Epidermal melanocyte (primary cell): ENCODE results near the gene ZNF273.
"Not testable (repeated sequence)": the region's sequence is repeated elsewhere in the genome, so short reads cannot be mapped to it uniquely, and the experiment has no call there.

Experiments
- DNase-seq: peaks from one replicate; pipeline ENCODE4 v3.0.0; 2011; ENCODE audit warnings: low spot score; ENCODE audit not compliant: insufficient read length

Gene ZNF273

GRCh38 chr7:64888901-64889685 lies 14.0 kb upstream of the ZNF273 start:
- DNase-seq: no peak

GRCh38 chr7:64889686-64890162 lies 13.3 kb upstream of the ZNF273 start:
- DNase-seq: no peak

- DNase-seq: not testable (repeated sequence)
Measured at GRCh38 chr7:64890273-64890672, 12.8 kb upstream of the ZNF273 start.

- DNase-seq: no peak
Measured at GRCh38 chr7:64890761-64891362, 12.2 kb upstream of the ZNF273 start.

- DNase-seq: not testable (repeated sequence)
Measured at GRCh38 chr7:64891363-64892081, 11.6 kb upstream of the ZNF273 start.

GRCh38 chr7:64892116-64892515 lies 11.0 kb upstream of the ZNF273 start:
- no peak for DNase-seq

- no peak for DNase-seq
Measured at GRCh38 chr7:64892666-64893309, 10.3 kb upstream of the ZNF273 start.

GRCh38 chr7:64893401-64893800 lies 9.7 kb upstream of the ZNF273 start:
- no peak for DNase-seq

GRCh38 chr7:64902461-64902805 lies 640 bp upstream of the ZNF273 start:
- DNase-seq: not testable (repeated sequence)

- DNase-seq: no peak
Measured at GRCh38 chr7:64904008-64904407, 935 bp downstream of the ZNF273 start.

- DNase-seq: no peak
Measured at GRCh38 chr7:64905133-64905532, 2.1 kb downstream of the ZNF273 start.

- no peak for DNase-seq
Measured at GRCh38 chr7:64905547-64905946, 2.5 kb downstream of the ZNF273 start.

GRCh38 chr7:64907641-64908326 lies 4.7 kb downstream of the ZNF273 start:
- DNase-seq: no peak

- no peak for DNase-seq
Measured at GRCh38 chr7:64908358-64908757, 5.3 kb downstream of the ZNF273 start.

- no peak for DNase-seq
Measured at GRCh38 chr7:64914557-64914956, 11.5 kb downstream of the ZNF273 start.

- DNase-seq: not testable (repeated sequence)
Measured at GRCh38 chr7:64915301-64915700, 12.2 kb downstream of the ZNF273 start.

GRCh38 chr7:64928252-64929187 lies 25.4 kb downstream of the ZNF273 start:
- not testable (repeated sequence) for DNase-seq

GRCh38 chr7:64934478-64934877 lies 31.4 kb downstream of the ZNF273 start:
- DNase-seq: no peak

GRCh38 chr7:64938540-64938939 lies 35.5 kb downstream of the ZNF273 start:
- no peak for DNase-seq

- DNase-seq: not testable (repeated sequence)
Measured at GRCh38 chr7:64940021-64940420, 36.9 kb downstream of the ZNF273 start.
